Measurements from ENCODE around the gene CXCL16. TPM values are rescaled to one million over a fixed set of nuclear protein-coding genes. Genes with fewer than 3 reads are reported as not detected.

The CXCL16 gene
- total RNA-seq, 1 donor from 2014 or later: 1.6 TPM

Other genes with a start within 250 kb of the CXCL16 start
- gene SPNS2, start 241.0 kb downstream of the CXCL16 start, total RNA-seq: 2.6 TPM
- 30.3 TPM for gene MYBBP1A, start 184.5 kb downstream of the CXCL16 start, total RNA-seq
- not detected for gene GGT6, start 179.4 kb downstream of the CXCL16 start, total RNA-seq
- gene SMTNL2, start 155.4 kb downstream of the CXCL16 start, total RNA-seq: 74.1 TPM
- 0.52 TPM for gene ALOX15, start 98.2 kb downstream of the CXCL16 start, total RNA-seq
- gene PELP1, start 35.8 kb downstream of the CXCL16 start, total RNA-seq: 23.5 TPM
- 7.3 TPM for gene ARRB2, start 29.3 kb downstream of the CXCL16 start, total RNA-seq
- gene MED11, start 8.5 kb downstream of the CXCL16 start, total RNA-seq: 6.3 TPM
- gene ZMYND15, start 95 bp downstream of the CXCL16 start, total RNA-seq: 0.52 TPM
- not detected for gene TM4SF5, start 32.0 kb upstream of the CXCL16 start, total RNA-seq
- 4.7 TPM for gene VMO1, start 46.4 kb upstream of the CXCL16 start, total RNA-seq
- gene GLTPD2, start 49.0 kb upstream of the CXCL16 start, total RNA-seq: not detected
- 105 TPM for gene PSMB6, start 56.2 kb upstream of the CXCL16 start, total RNA-seq
- 9.9 TPM for gene PLD2, start 67.2 kb upstream of the CXCL16 start, total RNA-seq
- 13.0 TPM for gene MINK1, start 93.4 kb upstream of the CXCL16 start, total RNA-seq
- gene C17orf107, start 159.6 kb upstream of the CXCL16 start, total RNA-seq: 2.6 TPM
- gene CHRNE, start 163.2 kb upstream of the CXCL16 start, total RNA-seq: 1.0 TPM
- under 0.01 TPM for gene GP1BA, start 192.3 kb upstream of the CXCL16 start, total RNA-seq
- 59.5 TPM for gene SLC25A11, start 200.1 kb upstream of the CXCL16 start, total RNA-seq
- 12.0 TPM for gene RNF167, start 200.3 kb upstream of the CXCL16 start, total RNA-seq
- 137 TPM for gene PFN1, start 208.6 kb upstream of the CXCL16 start, total RNA-seq
- 2,880 TPM for gene ENO3, start 211.2 kb upstream of the CXCL16 start, total RNA-seq
- 51.7 TPM for gene SPAG7, start 227.9 kb upstream of the CXCL16 start, total RNA-seq
- gene CAMTA2, start 247.7 kb upstream of the CXCL16 start, total RNA-seq: 4.7 TPM